ENCODE results near the gene LRRC26. TPM values are rescaled to one million over a fixed set of nuclear protein-coding genes. Genes with fewer than 3 reads are reported as not detected.

Gene LRRC26
- polyA plus RNA-seq, 3 donors: not detected

GRCh38 chr9:137160054-137160425 lies 9.8 kb downstream of the LRRC26 start:
- DNase-seq: no peak
- no peak for TF ChIP-seq CTCF (IDR thresholded peaks at IDR 0.05)
- Mint-ChIP-seq H3K4me1 (peaks cover 9% of the 10 kb centered on the region), H3K36me3 (no peaks in the 10 kb centered on the region), H3K27ac (no peak overlapping the region), H3K27me3 (ENCODE audit: low read depth in 3 of 3) (peaks cover 73 to 98% (median 89%) of the 10 kb centered on the region in 3 donors), H3K9me3 (peaks cover 0 to 25% (median 8%) of the 10 kb centered on the region in 7 donors), H3K4me3 (peak overlapping the region in 1 of 2 donors; percentile 69)
- peaks cover 6 to 17% of the 10 kb centered on the region in 2 donors for H3K9me3 ChIP-seq (replicated peaks in 1 of 2; ENCODE audit: control insufficient read depth in 1 of 2, insufficient read depth in 1 of 2, low read length in 2 of 2)
- H3K4me1 ChIP-seq (ENCODE audit: control insufficient read depth in 1 of 2, insufficient read depth in 2 of 2, low read length in 2 of 2): peaks cover 7 to 19% of the 10 kb centered on the region in 2 donors
- H4K20me1 ChIP-seq (ENCODE audit: insufficient read depth, low read length): no peaks in the 10 kb centered on the region
- H3K79me2 ChIP-seq (ENCODE audit: insufficient read depth, low read length): no peaks in the 10 kb centered on the region
- no peak overlapping the region for H3K4me2 ChIP-seq (replicated peaks; ENCODE audit: extremely low read depth, low read length, poor library complexity, severe bottlenecking)
- no peak overlapping the region for H3K9ac ChIP-seq (ENCODE audit: insufficient read depth, low read length, poor library complexity, severe bottlenecking)
- H3K4me3 ChIP-seq (replicated peaks in 1 of 3; ENCODE audit: low read depth in 2 of 3, low read length in 3 of 3): no peak overlapping the region
- no peak overlapping the region for H3K27ac ChIP-seq (ENCODE audit: low read depth in 1 of 2, low read length in 2 of 2)
- intact Hi-C loops (cut with micrococcal nuclease): no loop called here
- 79% methylated on average over 14 of the region's 17 CpGs for WGBS (ENCODE audit: insufficient coverage)
- no peaks in the 10 kb centered on the region for H3K36me3 ChIP-seq (replicated peaks in 1 of 2; ENCODE audit: control insufficient read depth in 1 of 2, insufficient read depth in 2 of 2, low read length in 2 of 2)
- H2AFZ ChIP-seq (ENCODE audit: insufficient read depth, low read depth, low read length, poor library complexity, severe bottlenecking): no peak overlapping the region
- peaks cover 14 to 96% of the 10 kb centered on the region in 2 donors for H3K27me3 ChIP-seq (ENCODE audit: control insufficient read depth in 2 of 2, insufficient read depth in 2 of 2, low read length in 2 of 2)

- no peak overlapping the region for H3K4me3 ChIP-seq (replicated peaks in 1 of 3; ENCODE audit: low read depth in 2 of 3, low read length in 3 of 3)
- intact Hi-C loops (cut with micrococcal nuclease): no loop called here
- H3K9ac ChIP-seq (ENCODE audit: insufficient read depth, low read length, poor library complexity, severe bottlenecking): no peak overlapping the region
- H3K4me2 ChIP-seq (replicated peaks; ENCODE audit: extremely low read depth, low read length, poor library complexity, severe bottlenecking): no peak overlapping the region
- H3K27ac Mint-ChIP-seq: no peak overlapping the region
- H3K27ac ChIP-seq (ENCODE audit: low read depth in 1 of 2, low read length in 2 of 2): no peak overlapping the region
- H3K27me3 Mint-ChIP-seq (ENCODE audit: low read depth in 3 of 3): peaks cover 76 to 99% (median 93%) of the 10 kb centered on the region in 3 donors
- H3K4me1 Mint-ChIP-seq: peaks cover 9% of the 10 kb centered on the region
- H3K4me1 ChIP-seq (ENCODE audit: control insufficient read depth in 1 of 2, insufficient read depth in 2 of 2, low read length in 2 of 2): peaks cover 7 to 19% of the 10 kb centered on the region in 2 donors
- H3K9me3 ChIP-seq (replicated peaks in 1 of 2; ENCODE audit: control insufficient read depth in 1 of 2, insufficient read depth in 1 of 2, low read length in 2 of 2): peaks cover 6 to 17% of the 10 kb centered on the region in 2 donors
- no peak for DNase-seq
- H2AFZ ChIP-seq (ENCODE audit: insufficient read depth, low read depth, low read length, poor library complexity, severe bottlenecking): no peak overlapping the region
- 54% methylated on average over 11 of the region's 14 CpGs for WGBS (ENCODE audit: insufficient coverage)
- no peaks in the 10 kb centered on the region for H4K20me1 ChIP-seq (ENCODE audit: insufficient read depth, low read length)
- H3K4me3 Mint-ChIP-seq: peak overlapping the region in 1 of 2 donors; percentile 75
- no peaks in the 10 kb centered on the region for H3K36me3 ChIP-seq (replicated peaks in 1 of 2; ENCODE audit: control insufficient read depth in 1 of 2, insufficient read depth in 2 of 2, low read length in 2 of 2)
- no peaks in the 10 kb centered on the region for H3K79me2 ChIP-seq (ENCODE audit: insufficient read depth, low read length)
- no peak for TF ChIP-seq CTCF (IDR thresholded peaks at IDR 0.05)
- no peaks in the 10 kb centered on the region for H3K36me3 Mint-ChIP-seq
- H3K27me3 ChIP-seq (ENCODE audit: control insufficient read depth in 2 of 2, insufficient read depth in 2 of 2, low read length in 2 of 2): peaks cover 14 to 89% of the 10 kb centered on the region in 2 donors
- H3K9me3 Mint-ChIP-seq: peaks cover 0 to 25% (median 8%) of the 10 kb centered on the region in 7 donors
Observed at GRCh38 chr9:137159105-137160053, 10.5 kb downstream of the LRRC26 start.
